ENCODE measurements around the gene DSTN. TPM values are rescaled to one million over a fixed set of nuclear protein-coding genes. Genes with fewer than 3 reads are reported as not detected.

The DSTN gene
- total RNA-seq, 1 experiment from 2014 or later: 98.4 TPM

DNA sequence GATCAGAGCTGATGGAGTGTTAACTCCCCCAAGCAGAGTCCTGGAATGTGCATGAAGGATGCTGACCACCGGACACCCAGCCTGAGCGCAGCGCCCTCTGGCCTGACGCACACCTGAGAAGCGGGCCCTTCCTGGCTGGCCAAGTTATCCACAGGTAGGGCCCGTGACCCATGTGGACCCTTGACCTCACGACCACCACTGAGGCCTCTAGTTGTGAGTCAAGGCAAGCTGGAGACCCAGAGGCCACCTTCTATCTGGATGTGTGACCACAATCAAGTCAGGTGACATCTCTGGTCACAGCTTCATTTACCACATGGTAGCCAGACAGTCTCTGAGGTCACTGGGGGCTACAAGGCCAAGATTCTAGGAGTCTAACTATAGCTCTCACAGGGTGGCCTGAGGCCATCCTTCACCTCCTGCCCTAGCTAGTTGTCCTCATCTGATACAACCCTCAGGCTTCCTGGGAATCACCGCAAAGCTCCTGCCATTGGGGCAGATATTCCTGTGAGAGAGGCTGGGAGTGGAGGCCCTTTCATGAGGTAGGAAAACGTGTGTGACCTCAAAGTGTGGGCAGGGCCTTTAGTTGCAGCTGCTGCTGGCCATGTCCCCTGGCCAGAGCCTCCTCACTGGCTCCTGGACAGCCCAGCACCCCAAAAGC is 53.1 kb downstream of the DSTN start:
- DNase-seq (ENCODE audit: low spot score): no peak

DNA sequence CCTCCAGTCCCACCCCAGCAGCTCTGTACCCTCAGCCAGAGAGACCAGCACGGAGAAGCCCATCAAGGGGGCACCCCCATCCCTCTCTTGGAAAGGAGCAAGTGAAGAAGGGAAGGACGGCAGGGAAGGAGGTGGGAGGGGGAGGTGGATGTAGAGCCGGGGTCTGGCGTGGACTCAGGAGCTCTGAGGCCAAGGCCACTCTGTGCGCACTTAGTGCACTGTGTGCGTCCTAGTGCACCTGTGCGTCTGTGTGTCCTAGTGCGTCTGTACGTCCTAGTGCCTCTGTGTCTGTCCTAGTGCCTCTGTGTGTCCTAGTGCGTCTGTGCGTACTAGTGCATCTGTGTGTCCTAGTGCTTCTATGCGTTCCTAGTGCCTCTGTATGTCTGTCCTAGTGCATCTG is 54.2 kb downstream of the DSTN start:
- DNase-seq (ENCODE audit: low spot score): no peak

DNA sequence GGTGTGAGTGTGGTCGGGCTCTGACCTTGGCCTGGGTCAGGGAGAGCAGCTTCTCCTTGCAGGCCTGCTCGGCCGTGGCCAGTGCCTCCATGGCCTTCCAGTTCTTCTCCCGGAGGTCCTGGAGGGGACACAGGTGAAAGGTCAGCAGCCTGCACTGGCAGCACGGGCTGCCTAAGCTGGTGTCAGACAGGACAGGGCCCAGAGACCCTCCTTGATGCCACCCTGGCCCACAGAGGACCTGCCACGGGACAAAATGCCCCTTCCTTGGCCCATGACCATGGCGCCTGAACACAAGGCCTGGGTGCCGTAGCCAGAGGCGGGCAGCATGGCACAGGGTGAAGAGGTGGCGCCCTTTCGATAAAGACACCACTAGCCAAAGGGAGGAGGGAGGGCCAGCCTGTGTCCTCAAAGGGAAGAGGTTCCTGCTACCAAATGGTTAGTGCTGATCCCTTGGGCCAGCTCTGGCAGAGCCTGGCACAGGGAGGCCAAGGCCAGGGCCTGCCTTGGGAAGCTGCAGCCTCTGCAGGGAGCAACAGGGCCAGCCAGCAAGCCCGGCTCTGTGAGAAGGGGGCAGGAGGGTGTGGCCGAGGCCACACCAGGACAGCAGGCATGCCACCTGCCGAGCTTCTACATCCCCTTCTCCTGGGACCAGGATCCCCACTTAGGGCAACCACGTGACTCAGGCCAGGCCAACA is 54.8 kb downstream of the DSTN start:
- DNase-seq (ENCODE audit: low spot score): no peak

DNA sequence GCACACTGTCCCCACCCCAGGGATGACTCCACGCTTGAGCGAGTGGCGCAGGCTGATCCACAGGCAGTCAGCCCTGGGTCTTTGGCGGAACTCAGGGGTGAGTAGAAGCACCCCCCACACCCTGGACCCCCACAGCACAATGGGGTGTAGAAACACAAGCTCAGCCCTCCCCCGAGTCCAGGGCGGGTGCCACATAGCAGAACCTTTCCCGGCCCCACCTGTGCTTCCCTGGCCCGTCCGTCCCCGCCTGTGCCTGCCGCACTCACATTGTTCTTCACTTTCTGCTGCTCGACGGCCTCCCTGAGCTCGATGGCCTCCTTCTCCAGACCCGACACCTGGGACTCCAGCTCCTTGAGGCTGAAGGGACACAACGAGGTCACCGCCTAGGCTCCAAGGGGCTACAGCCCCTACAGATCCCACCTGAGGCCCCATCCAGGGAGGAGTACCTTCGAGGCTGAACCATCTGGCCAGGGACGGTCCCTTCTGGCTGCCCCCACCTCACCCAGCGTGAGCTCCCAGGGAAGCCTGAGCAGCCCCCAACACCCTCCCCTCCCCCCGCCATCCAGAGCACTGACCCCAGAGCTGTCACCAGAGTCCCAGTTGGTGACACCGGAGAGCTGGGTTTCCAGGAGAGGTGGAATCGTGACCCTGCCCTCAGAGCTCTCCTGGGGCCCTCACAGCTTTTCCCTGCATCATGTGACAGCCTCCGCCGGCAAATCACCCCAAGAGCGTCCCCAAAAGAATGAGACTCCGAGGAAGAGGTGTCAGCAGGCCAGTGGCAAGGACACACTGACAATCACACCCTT is 55.6 kb downstream of the DSTN start:
- DNase-seq (ENCODE audit: low spot score): no peak

DNA sequence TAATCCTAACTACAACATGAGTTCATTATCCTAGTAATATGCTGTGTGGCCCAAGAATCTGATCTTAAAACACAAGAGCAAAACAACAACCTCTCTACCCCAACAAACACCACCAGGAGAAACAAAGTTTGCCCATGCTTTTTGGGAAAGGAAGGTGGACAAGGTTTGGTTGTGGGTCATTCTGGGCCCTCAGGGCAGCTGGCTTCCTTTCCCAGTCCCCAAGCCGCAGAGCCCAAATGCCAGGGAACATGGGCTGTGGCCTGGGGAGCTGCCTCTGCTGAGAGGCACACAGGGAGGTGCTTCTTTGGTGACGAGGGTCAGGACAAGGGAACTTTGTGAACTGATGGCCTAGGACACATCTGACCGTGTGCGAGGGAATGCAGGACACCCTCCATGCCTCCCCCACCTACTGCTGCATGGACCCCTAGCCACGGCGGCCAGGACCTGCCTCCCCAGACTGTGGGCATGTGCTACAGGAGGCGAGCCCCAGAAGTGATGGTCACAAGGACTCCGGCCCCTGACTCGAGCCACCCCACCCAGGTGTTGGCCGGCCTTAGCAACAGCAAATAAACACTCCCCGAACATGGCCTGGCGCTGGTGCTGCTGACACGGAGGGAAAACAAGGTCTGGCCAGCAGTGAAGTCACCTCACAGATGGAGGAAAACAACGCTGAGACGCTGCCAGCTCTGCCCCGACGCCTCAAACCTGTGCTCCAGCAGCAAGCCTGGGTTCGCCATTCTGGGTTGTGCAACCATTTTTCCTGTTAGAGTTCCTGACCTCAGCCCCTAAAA is 56.5 kb downstream of the DSTN start:
- DNase-seq (ENCODE audit: low spot score): no peak

DNA sequence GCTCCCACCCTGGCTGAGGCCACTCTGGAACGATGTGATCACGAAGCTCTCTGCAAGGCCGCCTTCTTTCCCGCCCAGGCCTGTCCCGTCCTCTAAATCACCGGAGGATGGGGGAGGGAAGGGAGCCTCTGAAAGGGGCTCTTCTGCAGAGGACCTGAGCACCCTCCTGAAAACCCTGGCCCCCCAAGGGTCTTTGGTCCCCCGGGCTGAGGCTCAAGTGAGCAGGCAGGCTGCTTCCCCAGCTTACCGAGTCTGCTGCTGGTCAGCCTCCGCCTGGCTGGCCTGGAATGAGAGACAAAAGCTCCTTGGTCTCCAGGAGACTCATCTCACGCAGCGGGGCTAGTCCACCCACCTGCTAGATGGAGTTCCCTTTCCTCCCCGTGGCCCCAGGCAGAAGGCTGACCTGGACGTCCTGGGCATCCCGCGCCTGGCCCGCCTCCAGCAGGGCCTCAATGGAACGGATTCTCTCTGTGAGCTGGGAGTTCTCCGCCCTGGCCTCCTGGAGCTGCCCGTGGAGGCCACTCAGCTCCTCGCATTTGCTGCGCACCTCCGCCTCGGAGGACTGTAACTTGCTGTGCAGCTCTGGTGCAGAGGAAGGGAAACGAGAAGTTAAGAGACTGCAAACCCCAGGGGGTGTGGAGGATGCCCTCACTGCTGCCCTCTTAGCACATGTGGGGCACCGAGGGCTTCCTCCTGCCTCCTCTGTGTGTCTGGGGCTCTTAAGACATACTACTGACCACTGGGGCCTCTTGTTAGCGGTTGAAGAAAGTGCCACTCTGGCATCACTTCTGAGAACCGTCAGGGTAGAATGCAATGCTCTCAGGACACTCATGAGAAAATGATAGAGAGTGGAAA is 57.5 kb downstream of the DSTN start:
- no peak for DNase-seq (ENCODE audit: low spot score)

DNA sequence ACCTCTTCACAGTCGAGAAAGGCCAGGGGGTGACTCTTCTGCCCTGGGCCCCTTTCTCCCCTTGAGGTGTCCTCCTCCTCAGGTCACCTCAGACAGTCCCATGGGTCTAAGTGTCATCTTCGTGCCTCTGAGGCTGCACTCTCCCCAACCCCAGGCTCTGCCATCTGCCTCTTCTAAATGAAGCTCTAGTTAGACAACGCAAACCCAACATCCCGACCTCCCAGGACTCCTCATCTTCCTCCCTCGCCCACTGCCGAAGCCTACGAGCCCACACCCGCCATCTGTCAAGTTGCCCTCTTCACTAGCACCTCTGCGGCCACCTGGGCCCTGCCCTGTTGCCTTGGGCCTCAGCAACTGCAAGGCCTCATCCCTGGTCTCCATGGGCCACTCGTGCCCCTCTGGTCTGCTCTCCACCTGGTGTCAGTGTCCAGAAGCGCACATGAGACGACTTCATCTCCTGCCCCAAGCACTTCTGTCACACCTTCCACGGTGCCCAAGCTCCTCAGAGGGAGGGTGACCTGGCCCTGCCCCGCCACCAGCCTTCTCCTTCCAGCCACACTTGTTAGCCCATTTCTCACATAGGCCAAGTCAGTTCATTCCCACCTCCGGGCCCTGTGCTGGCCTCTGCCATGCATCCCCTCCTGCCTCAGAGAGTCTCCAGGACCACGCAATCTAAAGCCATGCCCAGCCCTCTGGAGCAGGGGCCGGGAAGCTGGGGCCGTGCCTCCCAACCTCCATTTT is 58.4 kb downstream of the DSTN start:
- DNase-seq (ENCODE audit: low spot score): no peak

DNA sequence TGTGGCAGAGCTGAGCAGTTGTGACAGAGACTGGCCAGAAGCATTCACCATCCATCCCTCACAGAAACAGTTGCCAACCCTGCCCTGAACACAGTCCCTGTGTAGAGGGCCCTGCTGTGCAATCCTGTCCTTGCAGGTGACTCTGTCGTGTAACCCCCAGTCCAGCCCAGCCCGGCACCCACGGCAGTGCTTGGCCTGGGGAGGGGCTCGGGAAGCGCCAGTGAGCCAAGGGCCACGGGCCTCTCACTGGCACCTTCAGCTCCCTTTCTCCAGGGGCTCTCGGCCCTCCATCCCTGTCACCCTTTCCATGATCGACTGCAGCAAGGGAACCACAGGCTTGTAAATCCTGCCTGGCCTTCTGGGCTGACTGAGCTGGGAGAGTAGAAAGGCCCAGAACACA is 59.1 kb downstream of the DSTN start:
- DNase-seq (ENCODE audit: low spot score): no peak

DNA sequence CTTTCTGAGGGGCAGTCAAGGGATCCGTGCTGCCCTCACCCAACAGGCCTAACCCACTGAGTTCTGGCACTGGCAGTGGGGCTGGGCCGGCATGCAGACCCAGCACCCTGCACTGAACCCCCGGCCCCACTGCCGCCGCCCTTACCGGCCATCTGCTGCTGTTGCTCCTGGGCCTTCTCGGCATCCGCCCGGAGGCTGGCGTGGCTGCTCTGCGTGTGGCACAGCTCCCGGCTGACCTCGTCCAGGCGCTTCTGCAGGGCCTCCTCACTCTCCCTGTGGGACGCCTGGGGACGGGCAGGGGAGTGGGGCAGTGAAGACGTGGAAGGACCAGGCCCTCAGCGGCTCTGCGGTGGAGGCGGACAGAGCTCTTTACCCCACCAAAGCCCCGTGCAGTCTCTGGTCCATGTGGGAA is 59.8 kb downstream of the DSTN start:
- DNase-seq (ENCODE audit: low spot score): no peak

DNA sequence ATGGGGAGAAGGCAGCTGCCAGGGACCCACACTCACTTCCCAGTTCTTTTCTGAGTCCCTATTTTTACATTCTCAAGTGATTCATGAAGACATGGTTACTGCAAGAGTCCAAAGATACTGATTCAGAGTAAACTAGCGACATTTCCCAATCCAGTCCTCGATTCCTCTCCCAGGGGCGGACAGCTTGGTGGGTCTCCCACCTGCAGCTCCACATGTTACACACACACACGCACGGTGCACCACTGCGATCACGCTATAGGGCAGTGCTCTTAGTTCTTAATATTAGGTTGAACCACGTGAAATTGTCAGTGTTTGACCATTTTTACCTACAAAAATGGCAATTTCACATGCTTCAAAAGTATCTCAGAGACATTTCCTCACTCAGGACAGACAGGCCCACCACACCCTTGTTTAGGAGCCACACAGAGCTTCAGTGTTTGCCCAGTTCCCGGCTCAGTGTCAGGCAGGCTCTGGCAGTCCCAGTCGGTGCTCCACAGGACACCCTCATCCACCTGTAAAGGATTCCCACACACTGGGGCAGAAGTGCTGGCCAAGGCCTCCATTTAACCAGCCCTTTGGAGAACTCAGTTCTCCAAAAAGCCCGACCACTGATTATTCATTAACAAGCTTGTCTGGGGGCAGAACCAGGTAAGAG is 60.4 kb downstream of the DSTN start:
- DNase-seq (ENCODE audit: low spot score): no peak

DNA sequence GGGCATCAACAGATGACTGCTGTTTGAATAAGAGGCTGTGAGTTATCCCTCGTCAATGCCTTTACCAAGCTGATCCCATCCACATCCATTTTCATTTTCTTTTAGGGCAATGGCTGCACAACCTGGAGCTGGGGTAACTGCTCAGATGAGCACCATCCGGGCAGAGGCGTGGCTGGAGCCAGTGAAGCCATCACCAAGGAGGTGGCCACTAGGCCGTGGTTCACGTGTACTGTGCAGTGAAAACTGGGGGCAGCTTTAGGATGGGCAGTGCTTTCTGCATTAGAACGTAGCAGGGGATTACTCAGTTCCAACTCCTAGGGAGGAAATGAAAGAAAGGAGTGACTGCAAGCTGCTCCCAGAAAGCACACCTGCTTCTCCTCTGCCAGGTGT is 60.9 kb downstream of the DSTN start:
- DNase-seq (ENCODE audit: low spot score): no peak

DNA sequence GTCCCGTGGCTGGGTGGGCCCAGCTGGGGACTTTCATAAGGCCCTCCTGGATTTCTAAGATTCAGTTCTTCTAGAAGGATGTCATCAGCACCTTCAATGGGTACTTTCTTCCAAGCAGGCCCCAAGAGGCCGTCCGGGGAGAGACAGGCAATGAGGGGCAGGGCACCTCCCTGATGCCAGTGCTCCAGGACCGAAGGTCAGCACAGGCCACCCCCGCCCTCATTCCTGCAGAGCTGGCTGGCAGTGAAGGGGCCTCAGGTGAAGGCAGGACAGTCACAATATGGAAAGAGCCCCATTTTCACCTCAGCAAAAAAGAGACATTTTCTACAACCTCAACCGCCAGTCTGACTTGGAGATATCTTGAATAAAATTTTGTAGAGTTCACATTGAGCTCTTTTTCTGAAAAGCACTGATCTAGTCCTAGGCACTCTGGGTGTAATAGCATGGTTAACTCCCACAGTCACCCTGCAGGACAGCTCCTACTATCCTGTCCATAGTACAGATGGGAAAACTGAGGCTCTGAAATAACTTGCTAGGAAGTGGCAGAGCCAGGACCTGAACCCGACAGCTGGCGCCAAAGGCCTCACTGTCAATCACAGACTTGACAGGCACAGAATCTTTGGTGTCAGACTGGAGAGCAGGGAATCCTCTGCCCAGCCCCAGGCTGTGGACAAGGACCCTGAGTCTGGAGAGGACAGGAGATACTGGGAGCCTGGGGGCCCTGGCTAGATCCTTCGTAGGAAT is 61.9 kb downstream of the DSTN start:
- DNase-seq (ENCODE audit: low spot score): no peak

DNA sequence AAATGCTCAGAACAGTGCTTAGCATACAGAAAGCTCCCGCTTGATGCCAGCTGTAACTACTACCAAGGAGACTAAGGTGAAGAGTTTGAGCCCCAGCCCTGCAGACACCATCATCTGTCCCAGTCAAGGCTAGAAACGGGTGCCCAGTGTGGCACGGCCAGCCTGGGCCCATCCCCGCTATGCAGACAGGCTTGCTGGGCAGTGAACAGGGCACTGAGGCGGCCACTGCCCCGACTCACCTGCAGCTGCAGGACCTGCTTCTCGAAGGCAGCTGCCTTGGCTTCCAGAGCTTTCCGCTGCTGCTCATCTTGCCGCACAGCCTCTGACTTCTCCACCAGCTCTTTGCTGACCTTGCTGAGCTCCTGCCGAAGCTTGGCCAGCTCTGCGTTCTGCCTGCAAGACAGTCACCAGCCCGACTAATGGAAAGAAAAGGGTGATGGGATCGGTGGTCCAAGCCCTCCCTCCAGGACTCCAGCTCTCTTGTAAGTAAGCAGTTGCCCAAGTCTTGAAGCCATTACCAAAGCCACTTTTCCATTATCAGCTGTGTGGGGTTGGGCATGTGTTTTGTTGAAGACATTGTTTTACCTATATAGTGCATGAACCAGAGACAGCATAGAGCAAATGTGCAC is 63.5 kb downstream of the DSTN start:
- no peak for DNase-seq (ENCODE audit: low spot score)

DNA sequence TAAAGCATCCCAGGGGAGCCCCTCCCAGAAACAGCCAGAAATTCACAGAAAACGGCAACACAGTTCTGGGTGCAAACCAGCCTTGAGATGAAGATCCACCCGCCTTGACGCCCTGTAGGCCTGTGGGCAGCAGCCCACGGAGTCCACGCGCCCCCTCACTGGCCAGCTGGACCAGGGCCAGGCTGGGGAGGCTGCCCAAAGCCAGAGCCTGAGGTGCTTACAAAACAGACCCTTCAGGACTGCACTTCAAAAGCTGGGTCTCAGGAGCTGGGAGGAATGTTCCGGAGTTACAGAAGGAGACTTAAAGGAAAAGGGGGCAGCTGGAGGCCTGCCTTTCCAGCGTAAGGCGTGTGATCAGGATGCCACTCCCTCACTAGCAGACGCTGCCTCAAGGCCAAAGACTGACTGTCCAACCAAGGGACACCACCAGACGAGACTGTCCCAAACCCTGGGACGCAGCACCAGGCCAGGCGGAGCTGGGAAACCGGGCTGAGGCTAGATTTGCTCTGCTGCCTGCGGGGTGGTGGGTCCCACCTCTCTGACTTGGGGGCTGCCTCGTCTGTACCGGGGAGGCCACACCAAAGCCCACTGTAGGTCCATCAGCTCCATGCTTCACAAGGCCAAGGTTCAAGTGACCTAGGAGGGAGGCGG is 64.1 kb downstream of the DSTN start:
- no peak for DNase-seq (ENCODE audit: low spot score)

DNA sequence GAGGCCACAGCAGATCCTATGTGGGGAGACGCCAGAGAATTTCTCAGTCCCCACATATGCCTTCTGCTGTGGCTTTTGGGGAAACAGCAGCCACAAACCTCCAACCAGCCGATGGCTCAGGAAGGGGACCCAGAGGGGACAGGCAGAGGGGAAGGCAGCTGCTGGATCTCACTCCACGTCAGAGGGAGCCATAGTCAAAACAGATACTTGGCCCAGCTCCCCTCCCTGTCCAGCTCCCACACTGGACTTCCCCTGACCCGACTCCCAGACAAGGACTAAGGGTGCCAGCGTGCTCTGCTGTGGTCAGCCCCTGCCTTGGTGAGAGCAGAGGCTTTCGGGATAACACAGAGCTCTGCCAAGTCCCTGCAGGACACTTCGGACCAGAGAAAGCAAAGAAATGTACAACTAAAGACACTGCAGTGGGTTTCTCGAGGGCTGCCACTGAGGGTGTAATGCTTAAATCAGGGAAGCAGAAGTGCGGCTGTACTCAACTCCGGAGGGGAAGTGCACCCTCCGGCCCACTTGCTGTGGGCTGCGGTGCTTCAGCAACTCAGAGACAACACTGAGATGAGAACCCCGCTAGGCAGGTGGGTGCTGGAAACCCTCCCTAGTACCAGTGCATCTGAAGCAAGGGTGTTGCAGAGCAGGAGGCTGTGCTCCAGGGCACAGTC is 64.9 kb downstream of the DSTN start:
- DNase-seq (ENCODE audit: low spot score): no peak

DNA sequence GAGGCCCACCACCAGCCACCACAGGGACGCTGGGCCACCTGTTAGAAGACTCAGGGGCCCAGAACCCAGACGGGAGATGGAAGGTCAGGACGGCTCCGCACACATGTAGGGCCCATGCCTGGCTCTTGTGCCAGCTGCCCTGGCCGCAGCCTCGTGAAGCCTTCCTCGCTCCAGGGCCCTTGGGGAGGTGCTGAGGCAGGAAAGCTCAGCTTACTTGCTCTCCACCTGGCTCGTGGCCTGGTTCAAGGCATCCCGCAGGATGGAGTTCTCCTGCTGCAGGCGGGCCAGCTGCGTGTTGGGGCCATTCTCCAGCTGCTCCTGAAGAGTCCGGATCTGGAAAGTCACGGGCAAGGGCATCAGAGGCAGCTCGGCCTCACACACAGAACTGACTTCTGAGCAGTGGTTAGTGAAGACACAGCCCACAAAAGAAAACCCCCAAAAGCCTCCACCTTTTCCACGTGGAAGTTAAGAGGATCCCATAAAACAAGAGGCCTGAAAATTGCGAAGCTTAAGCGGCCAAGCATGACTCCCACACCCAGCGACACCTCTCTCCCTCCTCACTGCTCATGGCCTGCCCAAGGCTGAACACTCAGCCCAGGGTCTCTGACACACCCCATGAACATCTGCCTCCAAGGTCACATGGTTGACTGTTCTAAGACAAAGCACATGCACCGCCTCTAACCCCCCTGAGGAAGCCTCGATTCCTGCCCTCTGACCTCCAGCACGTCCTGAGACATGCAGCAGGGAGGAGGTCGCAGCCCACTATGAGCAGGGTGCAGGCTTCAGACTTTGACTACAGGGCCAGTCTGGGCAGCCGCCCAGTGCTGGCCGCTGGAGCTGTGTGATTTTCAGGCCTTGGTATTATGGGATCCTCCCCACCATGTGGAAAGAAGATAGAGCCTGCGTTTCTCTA is 65.7 kb downstream of the DSTN start:
- no peak for DNase-seq (ENCODE audit: low spot score)
